Activated T-helper 17 cell treated with anti-CD3 and anti-CD28 coated beads, Interleukin-2, amount 50 U/mL, for 72 hours (primary cell): ENCODE measurements around the gene DCAF16. TPM values are rescaled to one million over a fixed set of nuclear protein-coding genes. Genes with fewer than 3 reads are reported as not detected.

ENCODE experiments used
- ATAC-seq: fragments of 150-1000 bp; cut with Tn5 transposase; replicated peaks from 2 replicates; pipeline ENCODE4 v1.10.0; 2021; ENCODE audit warnings: mild to moderate bottlenecking, moderate library complexity
- H3K27ac Mint-ChIP-seq: one replicate; pipeline ENCODE4 v1.8.0; 2022; ENCODE audit warnings: mixed read lengths
- H3K27me3 Mint-ChIP-seq: one replicate; pipeline ENCODE4 v1.8.0; 2022; ENCODE audit warnings: mixed read lengths
- H3K36me3 Mint-ChIP-seq: one replicate; pipeline ENCODE4 v1.8.0; 2022; ENCODE audit warnings: low read depth, mild to moderate bottlenecking, mixed read lengths
- H3K4me1 Mint-ChIP-seq: one replicate; pipeline ENCODE4 v1.8.0; 2022; ENCODE audit warnings: mixed read lengths
- H3K4me3 Mint-ChIP-seq: one replicate; pipeline ENCODE4 v1.8.0; 2022; ENCODE audit warnings: mild to moderate bottlenecking, mixed read lengths
- H3K9me3 Mint-ChIP-seq: one replicate; pipeline ENCODE4 v1.8.0; 2022; ENCODE audit warnings: mixed read lengths
- total RNA-seq, 2 donors: library from RNA; stranded (reverse); gene quantifications; one replicate each; pipeline ENCODE4 v1.2.3, GENCODE V29; 2022

DCAF16 gene
- total RNA-seq, 2 donors from 2014 or later: 37.2 to 54.4 TPM

GRCh38 chr4:17807446-17807845, 3.1 kb downstream of the DCAF16 start:
- Mint-ChIP-seq H3K4me3 (peak overlapping the region; percentile 97), H3K4me1 (peaks cover 41% of the 10 kb centered on the region), H3K36me3 (peaks cover 95% of the 10 kb centered on the region), H3K9me3 (no peaks in the 10 kb centered on the region), H3K27ac (no peak overlapping the region), H3K27me3 (no peaks in the 10 kb centered on the region)
- ATAC-seq: no peak

- Mint-ChIP-seq H3K9me3 (no peaks in the 10 kb centered on the region), H3K27me3 (no peaks in the 10 kb centered on the region), H3K27ac (peak overlapping the region; percentile 58), H3K4me1 (peaks cover 31% of the 10 kb centered on the region), H3K4me3 (peak overlapping the region; percentile 97), H3K36me3 (peaks cover 98% of the 10 kb centered on the region)
- peak; percentile 28 for ATAC-seq
Measured at GRCh38 chr4:17805580-17806155, 4.9 kb downstream of the DCAF16 start.

- no peaks in the 10 kb centered on the region for H3K9me3 Mint-ChIP-seq
- no peaks in the 10 kb centered on the region for H3K27me3 Mint-ChIP-seq
- ATAC-seq: peak; percentile 61
- H3K27ac Mint-ChIP-seq: no peak overlapping the region
- no peak overlapping the region for H3K4me3 Mint-ChIP-seq
- peaks cover 73% of the 10 kb centered on the region for H3K36me3 Mint-ChIP-seq
- H3K4me1 Mint-ChIP-seq: no peaks in the 10 kb centered on the region
Measured at GRCh38 chr4:17797808-17798207, 12.7 kb downstream of the DCAF16 start.

- H3K4me1 Mint-ChIP-seq: no peaks in the 10 kb centered on the region
- no peaks in the 10 kb centered on the region for H3K27me3 Mint-ChIP-seq
- no peak overlapping the region for H3K4me3 Mint-ChIP-seq
- H3K27ac Mint-ChIP-seq: no peak overlapping the region
- peaks cover 70% of the 10 kb centered on the region for H3K36me3 Mint-ChIP-seq
- no peaks in the 10 kb centered on the region for H3K9me3 Mint-ChIP-seq
- no peak for ATAC-seq
Measured at GRCh38 chr4:17794730-17795129, 15.8 kb downstream of the DCAF16 start.

- Mint-ChIP-seq H3K9me3 (no peaks in the 10 kb centered on the region), H3K4me3 (no peak overlapping the region), H3K36me3 (peaks cover 50% of the 10 kb centered on the region), H3K4me1 (peaks cover 10% of the 10 kb centered on the region), H3K27ac (no peak overlapping the region), H3K27me3 (no peaks in the 10 kb centered on the region)
- ATAC-seq: no peak
Measured at GRCh38 chr4:17788956-17789355, 21.6 kb downstream of the DCAF16 start.

- Mint-ChIP-seq H3K4me1 (peaks cover 10% of the 10 kb centered on the region), H3K9me3 (no peaks in the 10 kb centered on the region), H3K27ac (no peak overlapping the region), H3K36me3 (peaks cover 35% of the 10 kb centered on the region), H3K4me3 (no peak overlapping the region), H3K27me3 (peaks cover 3% of the 10 kb centered on the region)
- peak; percentile 77 for ATAC-seq
Measured at GRCh38 chr4:17787315-17787714, 23.2 kb downstream of the DCAF16 start.

GRCh38 chr4:17786567-17786966, 24.0 kb downstream of the DCAF16 start:
- no peak overlapping the region for H3K4me3 Mint-ChIP-seq
- ATAC-seq: peak; percentile 56
- H3K27ac Mint-ChIP-seq: no peak overlapping the region
- H3K9me3 Mint-ChIP-seq: no peaks in the 10 kb centered on the region
- H3K27me3 Mint-ChIP-seq: peaks cover 11% of the 10 kb centered on the region
- H3K36me3 Mint-ChIP-seq: peaks cover 34% of the 10 kb centered on the region
- H3K4me1 Mint-ChIP-seq: peaks cover 18% of the 10 kb centered on the region

GRCh38 chr4:17785858-17786257, 24.7 kb downstream of the DCAF16 start:
- Mint-ChIP-seq H3K9me3 (no peaks in the 10 kb centered on the region), H3K36me3 (peaks cover 29% of the 10 kb centered on the region), H3K27me3 (peaks cover 12% of the 10 kb centered on the region), H3K4me1 (peaks cover 18% of the 10 kb centered on the region), H3K27ac (no peak overlapping the region), H3K4me3 (no peak overlapping the region)
- ATAC-seq: no peak

- Mint-ChIP-seq H3K36me3 (peaks cover 8% of the 10 kb centered on the region), H3K4me1 (peaks cover 8% of the 10 kb centered on the region), H3K27me3 (peaks cover 31% of the 10 kb centered on the region), H3K9me3 (no peaks in the 10 kb centered on the region), H3K4me3 (peak within 1 kb of the TSS; percentile 15), H3K27ac (no peak within 1 kb of the TSS)
- no peak for ATAC-seq
Measured at GRCh38 chr4:17781300-17782287, 29.0 kb downstream of the DCAF16 start, which contains the start of gene FAM184B. Gene FAM184B (minus strand): TSS chr4:17781621. CDS start chr4:17781299, 322 bp downstream.

- no peak overlapping the region for H3K27ac Mint-ChIP-seq
- no peak for ATAC-seq
- H3K27me3 Mint-ChIP-seq: peaks cover 31% of the 10 kb centered on the region
- peaks cover 8% of the 10 kb centered on the region for H3K4me1 Mint-ChIP-seq
- H3K36me3 Mint-ChIP-seq: peaks cover 8% of the 10 kb centered on the region
- H3K4me3 Mint-ChIP-seq: no peak overlapping the region
- no peaks in the 10 kb centered on the region for H3K9me3 Mint-ChIP-seq
Measured at GRCh38 chr4:17780501-17781299, 29.9 kb downstream of the DCAF16 start.

- H3K4me1 Mint-ChIP-seq: peaks cover 8% of the 10 kb centered on the region
- H3K36me3 Mint-ChIP-seq: peaks cover 8% of the 10 kb centered on the region
- no peak overlapping the region for H3K4me3 Mint-ChIP-seq
- no peaks in the 10 kb centered on the region for H3K9me3 Mint-ChIP-seq
- H3K27ac Mint-ChIP-seq: no peak overlapping the region
- no peak for ATAC-seq
- peaks cover 31% of the 10 kb centered on the region for H3K27me3 Mint-ChIP-seq
Measured at GRCh38 chr4:17778431-17778830, 32.1 kb downstream of the DCAF16 start.

GRCh38 chr4:17773135-17773698, 37.3 kb downstream of the DCAF16 start:
- no peak overlapping the region for H3K4me3 Mint-ChIP-seq

GRCh38 chr4:17771284-17771908, 39.2 kb downstream of the DCAF16 start:
- no peaks in the 10 kb centered on the region for H3K9me3 Mint-ChIP-seq
- no peak overlapping the region for H3K27ac Mint-ChIP-seq
- H3K27me3 Mint-ChIP-seq: no peaks in the 10 kb centered on the region
- no peak overlapping the region for H3K4me3 Mint-ChIP-seq
- H3K36me3 Mint-ChIP-seq: no peaks in the 10 kb centered on the region
- no peak for ATAC-seq
- H3K4me1 Mint-ChIP-seq: no peaks in the 10 kb centered on the region

More at GRCh38 chr4:17773135-17773698, 37.3 kb downstream of the DCAF16 start:
- no peaks in the 10 kb centered on the region for H3K4me1 Mint-ChIP-seq
- H3K27ac Mint-ChIP-seq: no peak overlapping the region
- ATAC-seq: no peak
- H3K27me3 Mint-ChIP-seq: no peaks in the 10 kb centered on the region
- H3K36me3 Mint-ChIP-seq: no peaks in the 10 kb centered on the region
- no peaks in the 10 kb centered on the region for H3K9me3 Mint-ChIP-seq

GRCh38 chr4:17770845-17771244, 39.7 kb downstream of the DCAF16 start:
- no peaks in the 10 kb centered on the region for H3K9me3 Mint-ChIP-seq
- H3K36me3 Mint-ChIP-seq: no peaks in the 10 kb centered on the region
- no peak for ATAC-seq
- H3K4me3 Mint-ChIP-seq: no peak overlapping the region
- no peak overlapping the region for H3K27ac Mint-ChIP-seq
- no peaks in the 10 kb centered on the region for H3K27me3 Mint-ChIP-seq
- H3K4me1 Mint-ChIP-seq: peaks cover under 1% of the 10 kb centered on the region
